Caco-2 (cell line): Measurements from ENCODE around the gene CGRRF1. TPM values are rescaled to one million over a fixed set of nuclear protein-coding genes. Genes with fewer than 3 reads are reported as not detected.

ENCODE experiments used
- BruUV-seq: library from RNA; stranded (reverse); fragments of 400-500 nt; replicated peaks from 2 replicates; lab custom pipeline; 2021; lab: Mats Ljungman, UMichigan
- CTCF ChIA-PET: fragments of 300-600 bp; sonication (Branson Sonifier 250); formaldehyde crosslinking; loops from one replicate; lab custom pipeline; 2022; ENCODE audit warnings: antibody characterized with exemption; lab: Charles Lee
- POLR2A ChIA-PET: fragments of 300-600 bp; sonication (Branson Sonifier 250); formaldehyde crosslinking; loops from one replicate; lab custom pipeline; 2022; ENCODE audit warnings: antibody characterized with exemption; lab: Charles Lee
- DNase-seq, 2 experiments: peaks; one replicate each; pipeline versions ENCODE4 v3.0.0 to v3.0.0-alpha.2; 2020 to 2022
- H3K27me3 ChIP-seq: replicated peaks from 2 replicates; pipeline ENCODE4 v1.6.0; 2011; ENCODE audit warnings: low read length; ENCODE audit not compliant: control insufficient read depth, insufficient read depth
- H3K36me3 ChIP-seq: 2 replicates; pipeline ENCODE4 v1.5.1; 2011; ENCODE audit warnings: low read length; ENCODE audit not compliant: control insufficient read depth, insufficient read depth
- H3K4me1 ChIP-seq: fragments of 250-450 bp; sonication (Bioruptor Pico); 2 replicates; pipeline ENCODE4 v1.5.1; 2020; ENCODE audit warnings: mild to moderate bottlenecking
- H3K4me3 ChIP-seq: 2 replicates; pipeline ENCODE4 v1.5.1; 2011; ENCODE audit warnings: low read depth, mild to moderate bottlenecking, control low read depth, low read length
- H3K9me3 ChIP-seq: fragments of 250-450 bp; sonication (Bioruptor Pico); 2 replicates; pipeline ENCODE4 v1.5.1; 2020; ENCODE audit warnings: mild to moderate bottlenecking, moderate library complexity
- H3K27ac Mint-ChIP-seq: one replicate; pipeline ENCODE4 v1.8.0; 2022; ENCODE audit warnings: mixed read lengths; ENCODE audit not compliant: unreplicated experiment
- H3K27me3 Mint-ChIP-seq: one replicate; pipeline ENCODE4 v1.8.0; 2022; ENCODE audit warnings: mixed read lengths; ENCODE audit not compliant: insufficient read depth, unreplicated experiment
- H3K36me3 Mint-ChIP-seq: one replicate; pipeline ENCODE4 v1.8.0; 2022; ENCODE audit warnings: mild to moderate bottlenecking, mixed read lengths; ENCODE audit not compliant: insufficient read depth, unreplicated experiment
- H3K4me1 Mint-ChIP-seq: one replicate; pipeline ENCODE4 v1.8.0; 2022; ENCODE audit warnings: low read depth, mixed read lengths; ENCODE audit not compliant: unreplicated experiment
- H3K4me3 Mint-ChIP-seq: one replicate; pipeline ENCODE4 v1.8.0; 2022; ENCODE audit warnings: mild to moderate bottlenecking, moderate library complexity, mixed read lengths; ENCODE audit not compliant: unreplicated experiment
- H3K9me3 Mint-ChIP-seq: one replicate; pipeline ENCODE4 v1.8.0; 2022; ENCODE audit warnings: mixed read lengths; ENCODE audit not compliant: unreplicated experiment
- CTCF ChIP-seq, 2 experiments: fragments of 200-600 bp in 1 of 2; IDR thresholded peaks; 1 replicate in 1 of 2; 2 replicates in 1 of 2; pipeline versions ENCODE4 v1.5.1 to v1.8.0; 2011 to 2022; ENCODE audit warnings: antibody characterized with exemption in 1 of 2, control low read depth in 1 of 2, inconsistent platforms in 1 of 2, low read depth in 1 of 2, low read length in 1 of 2, mild to moderate bottlenecking in 1 of 2, moderate library complexity in 1 of 2; ENCODE audit not compliant: insufficient read depth in 1 of 2, severe bottlenecking in 1 of 2, unreplicated experiment in 1 of 2
- intact Hi-C: fragments of 100-400 bp; cut with micrococcal nuclease; formaldehyde crosslinking; loops from one replicate; pipeline ENCODE4 v1.10.0; 2022; ENCODE audit not compliant: unreplicated experiment
- total RNA-seq: library from RNA; stranded (reverse); gene quantifications from 2 replicates; pipeline ENCODE4 v1.2.3, GENCODE V29; 2022

The CGRRF1 gene
- total RNA-seq, 1 experiment from 2014 or later = 12.3 TPM

GRCh38 chr14:54549862-54550261, 40.2 kb downstream of the CGRRF1 start:
- peaks cover 5% of the 10 kb centered on the region for H3K36me3 Mint-ChIP-seq
- Histone ChIP-seq H3K36me3 (no peaks in the 10 kb centered on the region), H3K9me3 (no peaks in the 10 kb centered on the region), H3K4me1 (no peaks in the 10 kb centered on the region), H3K27me3 (no peaks in the 10 kb centered on the region), H3K4me3 (no peak overlapping the region)
- no peak for TF ChIP-seq CTCF (IDR thresholded peaks at IDR 0.05; ENCODE audit: insufficient read depth in 1 of 2, low read depth in 1 of 2, low read length in 1 of 2, severe bottlenecking in 1 of 2, unreplicated experiment in 1 of 2)
- H3K27ac Mint-ChIP-seq = no peak overlapping the region
- CTCF ChIA-PET = interaction anchor here (0.5 to 0.6 kb wide), 2 partner anchors 14 to 225 kb away, joined by 3 read pairs; no protein-coding TSS in a partner anchor
- no peak overlapping the region for H3K4me3 Mint-ChIP-seq
- no TSS peak for BruUV-seq
- POLR2A ChIA-PET = no interaction called here
- peaks cover 12% of the 10 kb centered on the region for H3K9me3 Mint-ChIP-seq
- intact Hi-C loops = no loop called here
- H3K27me3 Mint-ChIP-seq = peaks cover 10% of the 10 kb centered on the region
- DNase-seq = no peak
- no peaks in the 10 kb centered on the region for H3K4me1 Mint-ChIP-seq

GRCh38 chr14:54550514-54550913, 40.8 kb downstream of the CGRRF1 start:
- H3K4me3 ChIP-seq = no peak overlapping the region
- intact Hi-C loops = no loop called here
- no peaks in the 10 kb centered on the region for H3K4me1 ChIP-seq
- ChIA-PET CTCF (interaction anchor here (0.6 kb wide), 1 partner anchor 13 kb away, joined by 3 read pairs; no protein-coding TSS in a partner anchor), POLR2A (no interaction called here)
- no peaks in the 10 kb centered on the region for H3K36me3 ChIP-seq
- BruUV-seq = no TSS peak
- H3K27me3 ChIP-seq = no peaks in the 10 kb centered on the region
- Mint-ChIP-seq H3K27me3 (peaks cover 10% of the 10 kb centered on the region), H3K9me3 (peaks cover 12% of the 10 kb centered on the region), H3K4me3 (no peak overlapping the region), H3K27ac (no peak overlapping the region), H3K4me1 (peaks cover 3% of the 10 kb centered on the region), H3K36me3 (peaks cover 4% of the 10 kb centered on the region)
- no peak for TF ChIP-seq CTCF (IDR thresholded peaks at IDR 0.05; ENCODE audit: insufficient read depth in 1 of 2, low read depth in 1 of 2, low read length in 1 of 2, severe bottlenecking in 1 of 2, unreplicated experiment in 1 of 2)
- no peaks in the 10 kb centered on the region for H3K9me3 ChIP-seq
- DNase-seq = no peak

- peaks cover 6% of the 10 kb centered on the region for H3K36me3 Mint-ChIP-seq
- no peak for DNase-seq
Measured at GRCh38 chr14:54554401-54554800, 44.7 kb downstream of the CGRRF1 start.

More at GRCh38 chr14:54554401-54554800, 44.7 kb downstream of the CGRRF1 start:
- no peak overlapping the region for H3K4me3 ChIP-seq
- BruUV-seq = no TSS peak
- H3K27me3 ChIP-seq = no peaks in the 10 kb centered on the region
- no peaks in the 10 kb centered on the region for H3K9me3 ChIP-seq
- Mint-ChIP-seq H3K4me3 (no peak overlapping the region), H3K9me3 (no peaks in the 10 kb centered on the region), H3K27ac (no peak overlapping the region), H3K4me1 (peaks cover 10% of the 10 kb centered on the region), H3K27me3 (no peaks in the 10 kb centered on the region)
- intact Hi-C loops = no loop called here
- no peak for TF ChIP-seq CTCF (IDR thresholded peaks at IDR 0.05; ENCODE audit: insufficient read depth in 1 of 2, low read depth in 1 of 2, low read length in 1 of 2, severe bottlenecking in 1 of 2, unreplicated experiment in 1 of 2)
- H3K36me3 ChIP-seq = no peaks in the 10 kb centered on the region
- CTCF ChIA-PET = no interaction called here
- POLR2A ChIA-PET = no interaction called here
- no peaks in the 10 kb centered on the region; the same call in 1 of the 2 replicates for H3K4me1 ChIP-seq
